ENCODE data around the gene CRACR2B. TPM values are rescaled to one million over a fixed set of nuclear protein-coding genes. Genes with fewer than 3 reads are reported as not detected.

Gene CRACR2B
- total RNA-seq, 2 donors from 2014 or later, result 23.2 to 83.0 TPM

GRCh38 chr11:862081-862661 is 34.5 kb downstream of the CRACR2B start:
- no peaks in the 10 kb centered on the region for H3K36me3 ChIP-seq
- 30% methylated on average over 20 of the region's 20 CpGs for WGBS
- H3K27ac ChIP-seq, result no peak overlapping the region
- intact Hi-C loops (cut with DNase I), result no loop called here
- no peak for DNase-seq (ENCODE audit: low spot score)
- no peaks in the 10 kb centered on the region for H3K4me1 ChIP-seq (replicated peaks)
- TF ChIP-seq POLR2AphosphoS5 (IDR thresholded peaks at IDR 0.05), result no peak
- no peak for TF ChIP-seq POLR2A (IDR thresholded peaks at IDR 0.05)
- no peak for TF ChIP-seq CTCF (IDR thresholded peaks at IDR 0.05)
- H3K4me3 ChIP-seq, result no peak overlapping the region
- no peaks in the 10 kb centered on the region for H3K9me3 ChIP-seq
- H3K27me3 ChIP-seq (replicated peaks; ENCODE audit: insufficient read depth), result no peaks in the 10 kb centered on the region

GRCh38 chr11:862696-863022 is 34.9 kb downstream of the CRACR2B start:
- Histone ChIP-seq H3K4me3 (no peak overlapping the region), H3K27me3 (replicated peaks; ENCODE audit: insufficient read depth) (no peaks in the 10 kb centered on the region), H3K27ac (no peak overlapping the region), H3K9me3 (no peaks in the 10 kb centered on the region), H3K36me3 (no peaks in the 10 kb centered on the region), H3K4me1 (replicated peaks) (no peaks in the 10 kb centered on the region)
- TF ChIP-seq POLR2AphosphoS5 (IDR thresholded peaks at IDR 0.05) (no peak), CTCF (IDR thresholded peaks at IDR 0.05) (no peak), POLR2A (IDR thresholded peaks at IDR 0.05) (no peak)
- DNase-seq (ENCODE audit: low spot score), result no peak
- intact Hi-C loops (cut with DNase I), result no loop called here
- 63% methylated on average over 12 of the region's 12 CpGs for WGBS

- no peak for DNase-seq (ENCODE audit: low spot score)
- Histone ChIP-seq H3K9me3 (no peaks in the 10 kb centered on the region), H3K4me3 (no peak overlapping the region), H3K4me1 (replicated peaks) (no peaks in the 10 kb centered on the region), H3K27ac (no peak overlapping the region), H3K27me3 (replicated peaks; ENCODE audit: insufficient read depth) (no peaks in the 10 kb centered on the region), H3K36me3 (no peaks in the 10 kb centered on the region)
- intact Hi-C loops (cut with DNase I), result no loop called here
- no peak for TF ChIP-seq POLR2A (IDR thresholded peaks at IDR 0.05)
- no peak for TF ChIP-seq POLR2AphosphoS5 (IDR thresholded peaks at IDR 0.05)
- TF ChIP-seq CTCF (IDR thresholded peaks at IDR 0.05), result no peak
- 77% methylated on average over 24 of the region's 24 CpGs for WGBS
Measured at GRCh38 chr11:863023-863909, 35.5 kb downstream of the CRACR2B start.

- intact Hi-C loops (cut with DNase I), result no loop called here
- Histone ChIP-seq H3K4me3 (no peak overlapping the region), H3K36me3 (no peaks in the 10 kb centered on the region), H3K27ac (no peak overlapping the region), H3K9me3 (no peaks in the 10 kb centered on the region), H3K27me3 (replicated peaks; ENCODE audit: insufficient read depth) (no peaks in the 10 kb centered on the region), H3K4me1 (replicated peaks) (no peaks in the 10 kb centered on the region)
- WGBS, result 92% methylated on average over 31 of the region's 31 CpGs
- TF ChIP-seq CTCF (IDR thresholded peaks at IDR 0.05), result no peak
- TF ChIP-seq POLR2AphosphoS5 (IDR thresholded peaks at IDR 0.05), result no peak
- no peak for TF ChIP-seq POLR2A (IDR thresholded peaks at IDR 0.05)
- DNase-seq (ENCODE audit: low spot score), result no peak
Measured at GRCh38 chr11:863910-864827, 36.5 kb downstream of the CRACR2B start.

All from prostate gland (tissue), 2 donors.